GM23338 (cell line): ENCODE results near the gene METTL24. TPM values are rescaled to one million over a fixed set of nuclear protein-coding genes. Genes with fewer than 3 reads are reported as not detected.

Experiments
- ATAC-seq: fragments of 200-7000 bp; cut with Tn5 transposase; 3 replicates; pipeline ENCODE4 v1.9.1; 2020
- DNase-seq: peaks from one replicate; pipeline ENCODE4 v3.0.0-alpha.2; 2015; ENCODE audit warnings: low spot score
- H2AFZ ChIP-seq: fragments of 200-600 bp; sonication (generic); 2 replicates; pipeline ENCODE4 v1.8.0; 2016; ENCODE audit warnings: antibody characterized with exemption, mild to moderate bottlenecking, moderate library complexity
- H3F3A ChIP-seq: fragments of 200-600 bp; sonication (generic); replicated peaks from 2 replicates; pipeline ENCODE4 v1.8.0; 2017; ENCODE audit warnings: antibody characterized with exemption, mixed run types, low read depth
- H3K27ac ChIP-seq: fragments of 200-600 bp; sonication (generic); 2 replicates; pipeline ENCODE4 v1.6.1; 2016; ENCODE audit warnings: low read depth
- H3K27me3 ChIP-seq: fragments of 200-600 bp; sonication (generic); 2 replicates; pipeline ENCODE4 v1.8.0; 2016; ENCODE audit warnings: mild to moderate bottlenecking, mixed run types, moderate library complexity; ENCODE audit not compliant: insufficient read depth
- H3K36me3 ChIP-seq: fragments of 200-600 bp; sonication (generic); 2 replicates; pipeline ENCODE4 v1.8.0; 2016; ENCODE audit warnings: mild to moderate bottlenecking; ENCODE audit not compliant: insufficient read depth
- H3K4me1 ChIP-seq: fragments of 200-600 bp; sonication (generic); 2 replicates; pipeline ENCODE4 v1.8.0; 2016; ENCODE audit warnings: mild to moderate bottlenecking, moderate library complexity; ENCODE audit not compliant: insufficient read depth
- H3K4me2 ChIP-seq: fragments of 200-600 bp; sonication (generic); 2 replicates; pipeline ENCODE4 v1.7.1; 2017; ENCODE audit warnings: mixed run types
- H3K4me3 ChIP-seq: fragments of 200-600 bp; sonication (generic); 2 replicates; pipeline ENCODE4 v1.6.1; 2016; ENCODE audit warnings: mixed run types
- H3K79me2 ChIP-seq: fragments of 200-600 bp; sonication (generic); replicated peaks from 2 replicates; pipeline ENCODE4 v1.8.0; 2017; ENCODE audit warnings: mild to moderate bottlenecking; ENCODE audit not compliant: insufficient read depth
- H3K9me2 ChIP-seq: fragments of 200-600 bp; sonication (generic); 2 replicates; pipeline ENCODE4 v1.8.0; 2017; ENCODE audit not compliant: insufficient read depth
- H4K20me1 ChIP-seq: fragments of 200-600 bp; sonication (generic); replicated peaks from 2 replicates; pipeline ENCODE4 v1.8.0; 2017; ENCODE audit warnings: mild to moderate bottlenecking; ENCODE audit not compliant: insufficient read depth
- H3K27ac Mint-ChIP-seq: 2 replicates; pipeline ENCODE4 v1.8.0; 2020; ENCODE audit warnings: inconsistent platforms, mild to moderate bottlenecking, moderate library complexity, mixed read lengths
- H3K27me3 Mint-ChIP-seq: 3 replicates; pipeline ENCODE4 v1.8.0; 2022; ENCODE audit warnings: low read depth, mild to moderate bottlenecking, moderate library complexity, mixed read lengths, inconsistent platforms; ENCODE audit not compliant: insufficient read depth, poor library complexity
- H3K36me3 Mint-ChIP-seq: 3 replicates; pipeline ENCODE4 v1.8.0; 2021; ENCODE audit warnings: low read depth, mild to moderate bottlenecking, inconsistent platforms, moderate library complexity, mixed read lengths
- H3K4me1 Mint-ChIP-seq: 3 replicates; pipeline ENCODE4 v1.8.0; 2020; ENCODE audit warnings: mild to moderate bottlenecking, inconsistent platforms, mixed read lengths
- H3K4me3 Mint-ChIP-seq: 3 replicates; pipeline ENCODE4 v1.8.0; 2021; ENCODE audit warnings: moderate library complexity, mild to moderate bottlenecking, inconsistent platforms, mixed read lengths
- H3K9me3 Mint-ChIP-seq: 3 replicates; pipeline ENCODE4 v1.8.0; 2020; ENCODE audit warnings: moderate library complexity, mild to moderate bottlenecking, inconsistent platforms, mixed read lengths
- EZH2 ChIP-seq: fragments of 200-600 bp; sonication (generic); IDR thresholded peaks from one replicate; pipeline ENCODE4 v1.8.0; 2017; ENCODE audit warnings: antibody characterized with exemption, mild to moderate bottlenecking, low read depth; ENCODE audit not compliant: unreplicated experiment
- EZH2phosphoT487 ChIP-seq: fragments of 200-600 bp; sonication (generic); IDR thresholded peaks from one replicate; pipeline ENCODE4 v1.8.1; 2018; ENCODE audit warnings: antibody characterized with exemption; ENCODE audit not compliant: unreplicated experiment
- NANOG ChIP-seq: IDR thresholded peaks from 2 replicates; pipeline ENCODE4 v1.6.1; 2016; ENCODE audit warnings: antibody characterized with exemption, borderline replicate concordance
- POLR2AphosphoS5 ChIP-seq: IDR thresholded peaks from 2 replicates; pipeline ENCODE4 v1.6.1; 2016; ENCODE audit warnings: antibody characterized with exemption, low read depth
- ZNF331 ChIP-seq: fragments of 250-450 bp; sonication (Bioruptor Pico); IDR thresholded peaks from 2 replicates; pipeline ENCODE4 v1.5.0; 2020; ENCODE audit warnings: low read depth, mild to moderate bottlenecking, moderate library complexity
- ZNF462 ChIP-seq: fragments of 250-450 bp; sonication (Bioruptor Pico); IDR thresholded peaks from 2 replicates; pipeline ENCODE4 v1.5.0; 2020; ENCODE audit warnings: mild to moderate bottlenecking, moderate library complexity
- polyA plus RNA-seq: library from polyadenylated mRNA; unstranded; fragments of >200 nt; fragmentation: Nextera tagmentation; extraction: Ambion mirVana; gene quantifications from 2 replicates; pipeline ENCODE4 v1.2.1, GENCODE V29; 2016
- total RNA-seq: library from RNA; depleted of rRNA; stranded (reverse); fragments of >200 nt; shearing (Covaris generic); gene quantifications from 2 replicates; pipeline ENCODE4 v1.2.3, GENCODE V29; 2014
- TF ChIP-seq, protein P1 (sequence below): IDR thresholded peaks from one replicate; pipeline ENCODE4 v1.6.1; 2018; ENCODE audit warnings: antibody characterized with exemption; ENCODE audit not compliant: unreplicated experiment
- TF ChIP-seq, protein P2 (sequence below), 2 experiments: fragments of 200-600 bp in 1 of 2; sonication (generic) in 1 of 2; conservative IDR thresholded peaks; 2 replicates each; pipeline versions ENCODE4 v1.5.1 to v1.6.1; 2016 to 2017; ENCODE audit warnings: antibody characterized with exemption in 2 of 2, low read depth in 2 of 2, mild to moderate bottlenecking in 2 of 2, moderate library complexity in 1 of 2
- TF ChIP-seq, protein P3 (sequence below): IDR thresholded peaks from 2 replicates; pipeline ENCODE4 v1.6.1; 2016; ENCODE audit warnings: antibody characterized with exemption

Gene METTL24
- total and polyA plus RNA-seq, 2 experiments from 2014 or later = 0.35 TPM; not detected in 1

DNA sequence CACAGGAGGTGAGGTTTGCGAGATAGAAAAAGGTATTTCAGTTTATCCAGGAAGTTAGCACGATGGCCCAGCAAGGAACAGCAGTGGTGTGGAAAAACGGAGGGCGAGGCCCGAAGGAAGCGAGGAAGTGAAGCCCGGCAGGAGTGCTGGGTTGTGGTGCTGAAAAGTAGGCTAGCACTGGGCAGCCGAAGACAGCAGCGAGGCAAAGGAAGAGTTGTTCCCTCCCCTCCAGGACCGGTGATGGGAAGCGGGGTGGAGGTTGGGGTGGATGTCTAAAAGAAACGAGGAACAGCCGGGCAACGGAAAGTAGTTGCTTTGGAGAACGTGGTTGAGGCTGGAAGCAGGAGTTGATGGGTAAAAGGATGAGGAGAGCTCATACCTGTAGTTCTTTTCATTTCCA lies 1.4 kb downstream of the METTL24 start:
- no peak overlapping the region for H3K27ac Mint-ChIP-seq
- H3K4me1 Mint-ChIP-seq = peaks cover 54% of the 10 kb centered on the region
- peak overlapping the region; percentile 90 for H3K4me2 ChIP-seq

More for the DNA sequence above, 1.4 kb downstream of the METTL24 start:
- DNase-seq (peak; percentile 30), ATAC-seq (peak; percentile 21)
- no peak overlapping the region for H3K27ac ChIP-seq
- H3K27me3 ChIP-seq = peaks cover 48% of the 10 kb centered on the region
- peaks cover 56% of the 10 kb centered on the region for H3K4me1 ChIP-seq
- H3K4me3 ChIP-seq = peak overlapping the region; percentile 82
- H2AFZ ChIP-seq = peak overlapping the region; percentile 97; the same call in 1 of the 2 replicates
- no peaks in the 10 kb centered on the region; the same call in 2 of the 3 replicates for H3K36me3 Mint-ChIP-seq
- no peaks in the 10 kb centered on the region for H3K79me2 ChIP-seq
- no peaks in the 10 kb centered on the region for H3F3A ChIP-seq
- no peaks in the 10 kb centered on the region for H3K36me3 ChIP-seq
- H3K9me3 Mint-ChIP-seq = no peaks in the 10 kb centered on the region
- H3K4me3 Mint-ChIP-seq = peak overlapping the region; percentile 83
- H3K27me3 Mint-ChIP-seq = peaks cover 37% of the 10 kb centered on the region
- H3K9me2 ChIP-seq = no peaks in the 10 kb centered on the region
- TF ChIP-seq NANOG = no peak
- TF ChIP-seq, protein P1, sequence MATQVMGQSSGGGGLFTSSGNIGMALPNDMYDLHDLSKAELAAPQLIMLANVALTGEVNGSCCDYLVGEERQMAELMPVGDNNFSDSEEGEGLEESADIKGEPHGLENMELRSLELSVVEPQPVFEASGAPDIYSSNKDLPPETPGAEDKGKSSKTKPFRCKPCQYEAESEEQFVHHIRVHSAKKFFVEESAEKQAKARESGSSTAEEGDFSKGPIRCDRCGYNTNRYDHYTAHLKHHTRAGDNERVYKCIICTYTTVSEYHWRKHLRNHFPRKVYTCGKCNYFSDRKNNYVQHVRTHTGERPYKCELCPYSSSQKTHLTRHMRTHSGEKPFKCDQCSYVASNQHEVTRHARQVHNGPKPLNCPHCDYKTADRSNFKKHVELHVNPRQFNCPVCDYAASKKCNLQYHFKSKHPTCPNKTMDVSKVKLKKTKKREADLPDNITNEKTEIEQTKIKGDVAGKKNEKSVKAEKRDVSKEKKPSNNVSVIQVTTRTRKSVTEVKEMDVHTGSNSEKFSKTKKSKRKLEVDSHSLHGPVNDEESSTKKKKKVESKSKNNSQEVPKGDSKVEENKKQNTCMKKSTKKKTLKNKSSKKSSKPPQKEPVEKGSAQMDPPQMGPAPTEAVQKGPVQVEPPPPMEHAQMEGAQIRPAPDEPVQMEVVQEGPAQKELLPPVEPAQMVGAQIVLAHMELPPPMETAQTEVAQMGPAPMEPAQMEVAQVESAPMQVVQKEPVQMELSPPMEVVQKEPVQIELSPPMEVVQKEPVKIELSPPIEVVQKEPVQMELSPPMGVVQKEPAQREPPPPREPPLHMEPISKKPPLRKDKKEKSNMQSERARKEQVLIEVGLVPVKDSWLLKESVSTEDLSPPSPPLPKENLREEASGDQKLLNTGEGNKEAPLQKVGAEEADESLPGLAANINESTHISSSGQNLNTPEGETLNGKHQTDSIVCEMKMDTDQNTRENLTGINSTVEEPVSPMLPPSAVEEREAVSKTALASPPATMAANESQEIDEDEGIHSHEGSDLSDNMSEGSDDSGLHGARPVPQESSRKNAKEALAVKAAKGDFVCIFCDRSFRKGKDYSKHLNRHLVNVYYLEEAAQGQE = no peak
- no peak for TF ChIP-seq EZH2
- TF ChIP-seq ZNF331 = no peak
- TF ChIP-seq, protein P2, sequence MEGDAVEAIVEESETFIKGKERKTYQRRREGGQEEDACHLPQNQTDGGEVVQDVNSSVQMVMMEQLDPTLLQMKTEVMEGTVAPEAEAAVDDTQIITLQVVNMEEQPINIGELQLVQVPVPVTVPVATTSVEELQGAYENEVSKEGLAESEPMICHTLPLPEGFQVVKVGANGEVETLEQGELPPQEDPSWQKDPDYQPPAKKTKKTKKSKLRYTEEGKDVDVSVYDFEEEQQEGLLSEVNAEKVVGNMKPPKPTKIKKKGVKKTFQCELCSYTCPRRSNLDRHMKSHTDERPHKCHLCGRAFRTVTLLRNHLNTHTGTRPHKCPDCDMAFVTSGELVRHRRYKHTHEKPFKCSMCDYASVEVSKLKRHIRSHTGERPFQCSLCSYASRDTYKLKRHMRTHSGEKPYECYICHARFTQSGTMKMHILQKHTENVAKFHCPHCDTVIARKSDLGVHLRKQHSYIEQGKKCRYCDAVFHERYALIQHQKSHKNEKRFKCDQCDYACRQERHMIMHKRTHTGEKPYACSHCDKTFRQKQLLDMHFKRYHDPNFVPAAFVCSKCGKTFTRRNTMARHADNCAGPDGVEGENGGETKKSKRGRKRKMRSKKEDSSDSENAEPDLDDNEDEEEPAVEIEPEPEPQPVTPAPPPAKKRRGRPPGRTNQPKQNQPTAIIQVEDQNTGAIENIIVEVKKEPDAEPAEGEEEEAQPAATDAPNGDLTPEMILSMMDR (conservative IDR thresholded peaks at IDR 0.05; ENCODE audit: low read depth in 2 of 2) = no peak
- no peak for TF ChIP-seq ZNF462
- TF ChIP-seq POLR2AphosphoS5 = no peak
- TF ChIP-seq EZH2phosphoT487 = no peak
- TF ChIP-seq, protein P3, sequence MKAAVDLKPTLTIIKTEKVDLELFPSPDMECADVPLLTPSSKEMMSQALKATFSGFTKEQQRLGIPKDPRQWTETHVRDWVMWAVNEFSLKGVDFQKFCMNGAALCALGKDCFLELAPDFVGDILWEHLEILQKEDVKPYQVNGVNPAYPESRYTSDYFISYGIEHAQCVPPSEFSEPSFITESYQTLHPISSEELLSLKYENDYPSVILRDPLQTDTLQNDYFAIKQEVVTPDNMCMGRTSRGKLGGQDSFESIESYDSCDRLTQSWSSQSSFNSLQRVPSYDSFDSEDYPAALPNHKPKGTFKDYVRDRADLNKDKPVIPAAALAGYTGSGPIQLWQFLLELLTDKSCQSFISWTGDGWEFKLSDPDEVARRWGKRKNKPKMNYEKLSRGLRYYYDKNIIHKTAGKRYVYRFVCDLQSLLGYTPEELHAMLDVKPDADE = no peak
- H4K20me1 ChIP-seq = no peaks in the 10 kb centered on the region
